GM19099 (cell line): ENCODE data around the gene TRUB2.

Experiments used
- POLR2A ChIP-seq: IDR thresholded peaks from 3 replicates; pipeline ENCODE4 v1.6.1; 2011; ENCODE audit warnings: low read depth; ENCODE audit not compliant: insufficient read length; ENCODE audit errors: extremely low read depth

The TRUB2 gene

DNA sequence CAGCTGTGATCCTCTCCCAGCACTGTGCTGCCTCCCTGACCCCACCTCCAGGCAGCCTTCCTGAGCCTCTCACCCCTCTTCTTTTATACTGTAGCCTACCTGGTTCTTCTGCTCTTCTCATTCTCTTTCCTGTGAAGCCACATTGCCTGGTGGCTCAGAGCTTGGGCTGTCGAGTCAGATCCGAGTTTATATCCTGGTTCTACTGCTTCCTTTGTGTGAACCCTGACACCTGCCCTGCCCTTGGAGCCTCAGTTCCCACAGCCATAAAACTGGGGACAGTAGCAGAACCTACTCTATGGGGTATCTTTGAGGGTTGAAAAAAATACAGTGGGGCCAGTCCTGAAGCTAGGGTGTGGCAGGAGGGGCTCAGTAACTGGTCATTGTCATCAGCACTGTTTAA, 26.9 kb upstream of the TRUB2 start:
- no peak for TF ChIP-seq POLR2A

DNA sequence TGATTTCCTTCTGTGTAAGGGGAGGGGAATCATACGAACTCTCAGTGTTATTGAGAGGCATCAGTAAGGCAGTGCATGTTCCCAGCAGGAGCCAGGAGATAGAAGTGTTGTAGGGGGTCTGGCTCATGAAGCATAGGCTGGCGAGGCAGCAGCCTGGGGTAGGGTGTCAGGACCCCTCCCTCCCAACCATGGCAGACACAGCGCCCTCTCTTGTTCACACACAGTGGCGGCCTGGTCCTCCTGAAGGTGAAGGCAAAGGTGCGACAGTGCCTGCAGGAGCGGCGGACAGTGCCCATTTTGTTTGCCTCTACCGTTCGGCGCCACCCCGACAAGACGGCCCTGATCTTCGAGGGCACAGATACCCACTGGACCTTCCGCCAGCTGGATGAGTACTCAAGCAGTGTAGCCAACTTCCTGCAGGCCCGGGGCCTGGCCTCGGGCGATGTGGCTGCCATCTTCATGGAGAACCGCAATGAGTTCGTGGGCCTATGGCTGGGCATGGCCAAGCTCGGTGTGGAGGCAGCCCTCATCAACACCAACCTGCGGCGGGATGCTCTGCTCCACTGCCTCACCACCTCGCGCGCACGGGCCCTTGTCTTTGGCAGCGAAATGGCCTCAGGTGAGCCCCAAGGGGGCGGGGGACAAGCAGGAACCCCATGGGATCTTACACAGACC, 22.8 kb upstream of the TRUB2 start:
- no peak for TF ChIP-seq POLR2A

DNA sequence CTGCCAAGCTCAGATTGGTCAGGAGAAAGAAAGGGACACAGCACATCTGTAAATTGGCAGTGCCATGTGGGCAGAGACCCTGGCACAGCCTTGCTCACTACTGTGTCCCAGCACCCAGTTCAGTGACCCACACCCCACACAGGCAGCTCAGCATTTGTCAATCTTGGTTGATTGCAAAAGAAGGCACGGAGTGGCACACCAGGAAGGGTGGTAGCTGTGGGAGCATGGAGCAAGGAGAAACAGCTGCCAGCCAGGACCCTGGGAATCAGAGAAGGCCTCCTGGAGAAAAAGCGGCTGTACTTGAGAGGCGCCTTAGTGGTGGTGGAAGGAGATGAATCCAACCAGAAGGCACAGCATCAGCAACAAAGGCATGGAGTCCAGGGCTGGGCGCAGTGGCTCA, 21.6 kb upstream of the TRUB2 start:
- no peak for TF ChIP-seq POLR2A

DNA sequence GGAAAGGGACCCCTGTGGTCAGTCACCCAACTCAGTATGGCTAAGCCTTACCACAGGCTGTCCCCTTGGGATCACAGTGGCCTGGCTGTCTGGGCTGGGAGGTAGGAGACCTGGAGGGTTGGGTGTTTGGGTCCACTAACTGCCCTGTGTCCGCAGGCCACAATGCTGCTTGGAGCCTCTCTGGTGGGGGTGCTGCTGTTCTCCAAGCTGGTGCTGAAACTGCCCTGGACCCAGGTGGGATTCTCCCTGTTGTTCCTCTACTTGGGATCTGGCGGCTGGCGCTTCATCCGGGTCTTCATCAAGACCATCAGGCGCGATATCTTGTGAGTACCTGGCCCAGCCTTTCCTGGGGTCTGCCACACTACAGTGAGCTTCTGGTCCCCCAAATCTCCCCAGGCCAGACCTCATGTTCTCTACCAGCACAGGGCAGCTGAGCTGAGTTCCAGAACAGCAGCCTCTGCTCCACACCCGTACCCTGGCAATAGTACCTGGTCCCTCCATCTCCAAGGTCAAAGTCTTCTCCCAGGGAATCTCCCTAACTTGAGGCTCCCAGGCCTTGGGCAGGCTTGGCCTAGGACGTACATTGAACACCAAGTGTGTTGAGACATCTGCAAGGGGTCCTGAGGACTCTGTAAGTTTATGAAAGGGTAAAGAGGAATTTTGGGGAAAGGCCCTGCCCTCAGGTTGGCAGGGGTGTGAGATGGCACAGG, 20.9 kb upstream of the TRUB2 start:
- TF ChIP-seq POLR2A, result no peak

DNA sequence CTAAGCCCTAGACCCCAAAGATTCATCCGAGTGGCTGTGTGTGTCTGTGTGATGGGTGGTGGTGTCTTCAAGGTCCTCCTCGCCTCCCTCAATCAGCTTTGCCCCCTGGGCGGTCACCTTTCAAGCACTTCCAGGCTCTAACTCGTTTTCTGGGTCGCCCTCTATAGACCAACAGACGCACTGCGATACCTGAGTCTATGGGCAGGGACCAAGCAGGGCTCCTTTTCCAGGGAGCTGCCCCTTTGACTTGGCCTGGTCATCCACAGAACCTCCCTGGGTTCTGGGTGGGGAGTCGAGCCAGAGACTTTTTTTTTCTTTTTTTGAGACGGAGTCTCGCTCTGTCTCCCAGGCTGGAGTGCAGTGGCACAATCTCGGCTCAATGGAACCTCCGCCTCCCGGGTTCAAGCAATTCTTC, 19.2 kb upstream of the TRUB2 start:
- no peak for TF ChIP-seq POLR2A

DNA sequence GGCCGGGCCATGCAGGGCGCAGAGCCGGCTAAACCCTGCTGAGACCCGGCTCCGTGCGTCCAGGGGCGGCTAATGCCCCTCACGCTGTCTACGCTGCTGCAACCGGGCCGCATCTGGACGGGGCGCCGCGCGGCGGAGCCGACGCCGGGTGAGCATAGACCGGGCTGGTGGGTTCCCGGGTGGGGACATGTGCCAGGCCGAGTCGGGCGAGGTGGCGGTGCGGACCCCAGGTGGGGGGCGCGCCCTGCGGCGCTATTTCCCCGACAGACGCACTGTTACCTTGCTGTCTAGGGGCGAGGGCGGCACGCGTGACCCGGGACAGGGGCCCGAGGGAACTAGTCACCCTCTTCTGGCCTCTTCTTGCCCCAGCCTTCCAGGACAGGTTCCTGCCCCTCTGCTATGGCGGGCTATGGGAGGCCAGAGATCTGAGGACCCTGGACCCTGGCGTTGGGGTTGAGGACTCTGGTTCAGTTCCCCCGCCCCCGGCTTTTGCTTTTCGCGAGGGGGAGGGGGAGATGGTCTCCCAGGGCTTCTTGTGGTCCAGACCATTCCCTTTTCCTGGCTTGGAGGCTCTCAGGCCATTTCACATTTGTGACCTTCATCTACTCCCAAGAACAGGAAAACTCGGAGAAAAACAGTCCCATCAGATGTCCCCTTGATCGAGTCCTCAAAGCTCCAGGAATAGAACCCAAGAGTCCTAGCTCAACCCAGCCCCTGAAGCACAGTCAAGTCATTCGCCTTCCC, 18.6 kb upstream of the TRUB2 start:
- TF ChIP-seq POLR2A, result no peak

DNA sequence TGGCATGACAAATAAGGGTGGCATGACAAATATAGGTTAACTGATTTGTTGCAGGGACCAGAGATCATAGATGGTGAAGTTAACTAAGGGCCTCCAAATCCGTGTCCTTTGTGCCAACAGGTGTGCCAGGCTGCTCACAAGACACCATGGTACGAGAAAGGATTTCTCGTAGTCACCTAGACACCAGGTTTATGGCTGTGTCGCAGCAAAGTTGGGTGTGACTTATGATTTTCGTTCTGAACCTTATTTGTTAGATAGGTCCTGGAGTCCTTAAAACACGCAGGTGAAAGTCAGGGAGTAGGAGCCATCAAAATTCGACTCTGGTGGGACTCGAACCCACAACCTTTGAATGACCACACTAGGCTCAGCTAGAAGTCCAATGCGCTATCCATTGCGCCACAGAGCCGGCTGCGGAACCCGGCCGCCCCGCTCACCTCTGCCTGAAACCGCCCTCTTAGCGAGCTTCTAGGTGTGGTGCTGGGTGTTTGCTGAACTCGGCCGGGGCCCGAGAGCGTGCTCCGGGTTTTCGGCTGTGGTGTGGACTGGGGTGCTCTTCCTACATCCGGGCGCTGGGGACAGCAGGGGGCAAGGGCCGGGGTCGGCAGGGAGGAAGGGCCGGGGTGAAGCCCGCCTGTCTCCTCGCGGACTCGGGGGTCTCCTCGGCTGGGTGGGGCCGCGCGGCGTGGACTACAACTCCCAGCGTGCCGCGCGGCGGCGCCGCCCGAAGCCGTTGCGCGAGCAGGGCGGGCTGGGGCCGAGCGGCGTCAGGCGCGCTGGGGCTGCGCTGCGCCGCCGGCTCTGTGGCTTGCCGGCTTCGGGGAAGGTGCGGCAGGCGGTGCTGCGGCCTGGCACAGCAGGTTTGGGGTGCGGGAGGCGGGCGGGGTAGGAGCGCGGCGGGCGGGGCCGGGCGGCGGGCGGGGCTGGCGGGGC, 17.8 kb upstream of the TRUB2 start, which contains the start of gene SLC27A4:
TSS of gene SLC27A4 (plus strand) at position 767 of the 930 bp plus-strand sequence. CDS start 2,606 bp downstream, outside the sequence.
- TF ChIP-seq POLR2A, result peak; percentile 46

DNA sequence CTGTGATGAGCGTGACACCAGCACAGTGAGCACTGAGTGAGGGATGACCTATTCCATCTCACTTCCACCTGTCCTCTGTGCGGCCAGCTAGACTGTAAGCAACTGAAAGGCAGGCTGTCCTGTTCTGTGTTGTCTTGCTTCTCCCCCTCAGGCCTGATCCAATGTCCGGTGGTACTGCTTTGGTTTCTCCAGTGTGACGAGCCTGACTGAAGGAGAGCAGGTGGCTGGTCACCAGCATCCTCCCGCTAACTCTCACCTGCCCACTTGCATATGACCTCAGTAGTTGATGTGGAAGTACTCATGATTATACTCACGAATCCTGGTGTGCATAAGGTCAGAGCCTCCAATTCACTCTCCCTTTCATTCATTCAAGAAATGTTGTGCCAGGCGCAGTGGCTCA, 15.7 kb upstream of the TRUB2 start:
- TF ChIP-seq POLR2A, result no peak

DNA sequence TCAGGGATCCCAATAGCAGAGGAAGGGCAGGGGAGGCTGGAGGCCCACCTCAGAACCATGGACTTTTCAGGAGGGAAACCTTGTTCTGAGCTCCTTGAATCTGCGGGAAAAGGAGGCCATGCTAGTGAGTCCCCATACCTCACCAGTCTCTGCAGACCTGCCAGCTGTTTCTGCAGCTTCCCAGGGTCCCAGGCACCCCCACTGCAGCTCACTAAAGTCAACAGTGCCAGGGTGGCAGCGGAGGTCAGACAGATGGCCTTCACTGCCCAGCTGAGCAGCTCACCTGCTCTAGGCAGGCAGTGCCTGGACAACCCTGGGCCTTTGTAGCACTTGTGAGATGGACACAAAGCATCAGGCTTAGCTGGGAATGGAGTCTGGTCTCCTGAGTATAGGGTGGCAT, 13.7 kb upstream of the TRUB2 start:
- TF ChIP-seq POLR2A, result no peak

DNA sequence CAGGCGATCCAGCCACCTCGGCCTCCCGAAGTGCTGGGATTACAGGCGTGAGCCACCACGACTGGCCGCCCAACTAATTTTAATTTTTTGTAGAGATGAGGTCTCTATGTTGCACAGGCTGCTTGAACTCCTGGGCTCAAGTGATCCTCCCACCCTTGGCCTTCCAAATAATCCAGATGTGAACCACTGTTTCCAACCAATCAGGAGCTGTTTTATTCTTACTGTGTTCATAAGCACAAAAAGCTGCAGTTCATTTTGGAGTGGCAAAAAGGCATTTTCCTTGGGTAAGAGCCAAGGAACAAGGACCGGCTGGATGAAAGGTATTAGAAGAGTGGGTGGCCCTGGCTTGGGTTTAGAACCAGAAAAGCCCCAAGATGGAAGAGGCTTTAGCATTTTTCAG, 12.9 kb upstream of the TRUB2 start:
- TF ChIP-seq POLR2A, result no peak

DNA sequence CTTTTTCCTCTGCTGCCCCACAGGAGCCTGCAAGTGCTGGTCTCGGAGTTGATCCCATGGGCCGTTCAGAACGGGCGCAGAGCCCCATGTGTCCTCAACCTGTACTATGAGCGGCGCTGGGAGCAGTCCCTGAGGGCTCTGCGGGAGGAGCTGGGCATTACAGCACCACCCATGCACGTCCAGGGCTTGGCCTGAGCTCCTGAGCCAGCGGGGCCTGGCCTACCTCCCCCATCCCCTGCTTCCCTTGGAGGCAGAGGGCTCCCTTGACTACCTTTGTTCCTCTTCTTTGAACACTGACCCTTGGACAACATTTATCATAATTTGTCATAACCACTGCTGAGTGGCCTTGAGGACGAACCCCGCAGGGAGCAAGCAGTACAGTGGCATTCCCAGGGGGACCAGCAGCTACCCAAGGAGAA, 11.2 kb upstream of the TRUB2 start:
- TF ChIP-seq POLR2A, result no peak

DNA sequence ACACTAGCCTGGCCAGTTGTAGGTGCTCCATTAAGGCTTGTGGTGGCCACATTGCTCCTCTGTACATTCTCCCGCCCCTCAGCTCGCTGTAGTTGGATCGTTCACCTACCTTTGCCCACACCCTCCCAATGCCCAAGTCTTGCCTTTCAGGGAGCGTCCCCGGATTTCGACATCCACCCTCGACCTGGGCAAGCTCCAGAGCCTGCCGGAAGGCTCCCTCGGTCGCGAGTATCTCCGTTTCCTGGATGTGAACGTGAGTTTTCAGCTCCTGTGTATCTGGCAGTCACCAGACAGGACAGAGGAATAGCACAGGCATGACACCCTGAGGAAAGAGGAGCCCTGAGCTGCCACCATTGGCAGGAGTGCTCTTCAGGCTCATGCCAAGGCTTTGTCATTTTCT, 3.4 kb upstream of the TRUB2 start:
- no peak for TF ChIP-seq POLR2A

DNA sequence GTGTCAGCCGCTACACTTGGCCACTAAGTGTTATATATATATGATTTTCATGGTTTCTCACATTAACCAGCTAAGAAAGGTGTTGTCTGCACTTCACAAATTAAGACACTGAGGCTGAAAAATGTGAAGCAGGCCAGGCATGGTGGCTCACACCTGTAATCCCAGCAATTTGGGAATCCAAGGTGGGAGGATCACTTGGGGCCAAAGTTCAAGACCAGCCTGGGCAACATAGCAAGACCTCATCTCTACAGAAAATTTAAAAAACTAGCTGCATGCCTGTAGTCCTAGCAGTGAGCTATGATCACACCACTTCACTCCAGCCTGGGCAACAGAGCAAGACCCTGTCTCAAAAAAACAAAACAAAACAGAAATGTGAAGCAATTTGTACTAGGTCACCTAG, 2.2 kb upstream of the TRUB2 start:
- no peak for TF ChIP-seq POLR2A

DNA sequence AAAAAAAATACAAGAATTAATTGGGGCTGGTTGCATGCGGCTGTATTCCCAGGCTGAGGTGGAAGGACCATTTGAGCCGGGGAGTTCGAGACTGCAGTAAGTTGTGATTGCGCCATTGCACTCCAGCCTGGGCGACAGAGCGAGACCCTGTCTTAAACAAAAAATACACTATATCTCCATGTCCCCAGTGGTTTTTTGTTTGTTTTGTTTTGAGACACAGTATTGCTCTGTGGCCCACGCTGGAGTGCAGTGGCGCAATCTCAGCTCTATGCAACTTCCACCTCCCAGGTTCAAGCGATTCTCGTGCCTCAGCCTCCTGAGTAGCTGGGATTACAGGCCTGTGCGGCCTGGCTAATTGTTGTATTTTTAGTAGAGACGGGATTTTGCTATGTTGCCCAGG, 1.5 kb upstream of the TRUB2 start:
- TF ChIP-seq POLR2A, result no peak
